Stimulated activated CD4-positive, alpha-beta T cell treated with anti-CD3 and anti-CD28 coated beads, Interleukin-12 subunit alpha, Interleukin-12 subunit beta, amount 100 ng/mL, for 48 hours (primary cell): Measurements from ENCODE around the gene CDC7.

Experiments
- DNase-seq, 3 donors: peaks; one replicate each; pipeline ENCODE4 v3.0.0-alpha.2; 2020; ENCODE audit warnings: low read depth in 2 of 3, low spot score in 1 of 3

Gene CDC7

DNA sequence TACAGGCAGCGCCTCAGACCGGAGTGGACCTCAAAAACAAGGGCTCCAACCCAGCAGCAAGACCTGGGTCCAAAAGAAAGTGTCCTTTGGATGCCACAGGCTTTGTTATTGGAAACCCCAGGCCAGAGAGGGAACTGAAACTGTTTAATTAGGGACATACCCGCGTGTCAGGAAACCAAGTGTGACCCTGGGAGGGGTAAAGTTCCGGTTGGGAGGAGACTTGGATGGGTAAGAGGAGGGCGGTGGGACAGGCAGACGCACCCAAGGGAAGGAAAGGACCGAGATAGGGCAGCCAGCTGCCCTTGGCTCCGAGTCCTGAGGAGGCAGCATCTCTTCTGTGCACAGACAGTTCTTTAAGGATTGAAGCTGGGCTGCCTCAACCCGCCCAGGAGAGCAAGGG is 71.4 kb downstream of the CDC7 start:
- no peak for DNase-seq
